Measurements from ENCODE around the gene WDR62.

Gene WDR62

GRCh38 chr19:36120092-36120983 lies 65.6 kb downstream of the WDR62 start (continued):
- no peak for TF ChIP-seq ZNF549 (tag by site-specific recombination; IDR thresholded peaks at IDR 0.05)
- TF ChIP-seq RBAK (tag by site-specific recombination; IDR thresholded peaks at IDR 0.05): no peak
- no peak for TF ChIP-seq ZNF248 (tag by site-specific recombination; IDR thresholded peaks at IDR 0.05)
- TF ChIP-seq ZNF140 (tag by site-specific recombination; IDR thresholded peaks at IDR 0.05): no peak
- no peak for TF ChIP-seq ZNF529 (tag by site-specific recombination; IDR thresholded peaks at IDR 0.05; ENCODE audit: insufficient replicate concordance)
- TF ChIP-seq, protein P1, sequence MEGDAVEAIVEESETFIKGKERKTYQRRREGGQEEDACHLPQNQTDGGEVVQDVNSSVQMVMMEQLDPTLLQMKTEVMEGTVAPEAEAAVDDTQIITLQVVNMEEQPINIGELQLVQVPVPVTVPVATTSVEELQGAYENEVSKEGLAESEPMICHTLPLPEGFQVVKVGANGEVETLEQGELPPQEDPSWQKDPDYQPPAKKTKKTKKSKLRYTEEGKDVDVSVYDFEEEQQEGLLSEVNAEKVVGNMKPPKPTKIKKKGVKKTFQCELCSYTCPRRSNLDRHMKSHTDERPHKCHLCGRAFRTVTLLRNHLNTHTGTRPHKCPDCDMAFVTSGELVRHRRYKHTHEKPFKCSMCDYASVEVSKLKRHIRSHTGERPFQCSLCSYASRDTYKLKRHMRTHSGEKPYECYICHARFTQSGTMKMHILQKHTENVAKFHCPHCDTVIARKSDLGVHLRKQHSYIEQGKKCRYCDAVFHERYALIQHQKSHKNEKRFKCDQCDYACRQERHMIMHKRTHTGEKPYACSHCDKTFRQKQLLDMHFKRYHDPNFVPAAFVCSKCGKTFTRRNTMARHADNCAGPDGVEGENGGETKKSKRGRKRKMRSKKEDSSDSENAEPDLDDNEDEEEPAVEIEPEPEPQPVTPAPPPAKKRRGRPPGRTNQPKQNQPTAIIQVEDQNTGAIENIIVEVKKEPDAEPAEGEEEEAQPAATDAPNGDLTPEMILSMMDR (tag by site-specific recombination; IDR thresholded peaks at IDR 0.05): no peak
- TF ChIP-seq SP2 (tag by site-specific recombination; IDR thresholded peaks at IDR 0.05): no peak
- TF ChIP-seq, protein P2, sequence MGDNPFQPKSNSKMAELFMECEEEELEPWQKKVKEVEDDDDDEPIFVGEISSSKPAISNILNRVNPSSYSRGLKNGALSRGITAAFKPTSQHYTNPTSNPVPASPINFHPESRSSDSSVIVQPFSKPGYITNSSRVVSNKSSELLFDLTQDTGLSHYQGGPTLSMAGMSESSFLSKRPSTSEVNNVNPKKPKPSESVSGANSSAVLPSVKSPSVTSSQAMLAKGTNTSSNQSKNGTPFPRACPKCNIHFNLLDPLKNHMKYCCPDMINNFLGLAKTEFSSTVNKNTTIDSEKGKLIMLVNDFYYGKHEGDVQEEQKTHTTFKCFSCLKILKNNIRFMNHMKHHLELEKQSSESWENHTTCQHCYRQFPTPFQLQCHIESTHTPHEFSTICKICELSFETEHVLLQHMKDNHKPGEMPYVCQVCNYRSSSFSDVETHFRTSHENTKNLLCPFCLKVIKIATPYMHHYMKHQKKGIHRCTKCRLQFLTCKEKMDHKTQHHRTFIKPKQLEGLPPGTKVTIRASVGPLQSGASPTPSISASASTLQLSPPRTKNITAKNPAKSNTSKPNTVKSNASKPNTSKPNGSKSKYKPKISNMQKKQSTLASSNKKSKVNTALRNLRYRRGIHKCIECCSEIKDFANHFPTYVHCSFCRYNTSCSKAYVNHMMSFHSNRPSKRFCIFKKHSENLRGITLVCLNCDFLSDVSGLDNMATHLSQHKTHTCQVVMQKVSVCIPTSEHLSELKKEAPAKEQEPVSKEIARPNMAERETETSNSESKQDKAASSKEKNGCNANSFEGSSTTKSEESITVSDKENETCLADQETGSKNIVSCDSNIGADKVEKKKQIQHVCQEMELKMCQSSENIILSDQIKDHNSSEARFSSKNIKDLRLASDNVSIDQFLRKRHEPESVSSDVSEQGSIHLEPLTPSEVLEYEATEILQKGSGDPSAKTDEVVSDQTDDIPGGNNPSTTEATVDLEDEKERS (tag by site-specific recombination; IDR thresholded peaks at IDR 0.05): no peak
- TF ChIP-seq, protein P3, sequence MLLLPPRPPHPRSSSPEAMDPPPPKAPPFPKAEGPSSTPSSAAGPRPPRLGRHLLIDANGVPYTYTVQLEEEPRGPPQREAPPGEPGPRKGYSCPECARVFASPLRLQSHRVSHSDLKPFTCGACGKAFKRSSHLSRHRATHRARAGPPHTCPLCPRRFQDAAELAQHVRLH (tag by site-specific recombination; IDR thresholded peaks at IDR 0.05): no peak
- TF ChIP-seq ZNF18 (tag by site-specific recombination; IDR thresholded peaks at IDR 0.05): peak; percentile 83; the same call in 1 of the 2 replicates
- TF ChIP-seq ZNF280C (tag by site-specific recombination; IDR thresholded peaks at IDR 0.05): no peak
- TF ChIP-seq ZNF621 (tag by site-specific recombination; IDR thresholded peaks at IDR 0.05): no peak
- peak; percentile 30; the same call in 1 of the 2 replicates for TF ChIP-seq ZSCAN23 (tag by site-specific recombination; IDR thresholded peaks at IDR 0.05)
- TF ChIP-seq GLIS1 (tag by site-specific recombination; IDR thresholded peaks at IDR 0.05): peak; percentile 51
- TF ChIP-seq ZNF423 (tag by site-specific recombination; IDR thresholded peaks at IDR 0.05): peak; percentile 92
- TF ChIP-seq KLF1 (tag by site-specific recombination; IDR thresholded peaks at IDR 0.05): no peak
- TF ChIP-seq ZNF324 (tag by site-specific recombination; IDR thresholded peaks at IDR 0.05): no peak
- TF ChIP-seq ELK4 (IDR thresholded peaks at IDR 0.05; ENCODE audit: borderline replicate concordance, low read depth, low read length): no peak
- TF ChIP-seq ZEB2 (tag by site-specific recombination; IDR thresholded peaks at IDR 0.05): 0 out of 2 replicates have a peak, but pooled peaks have one; percentile 44
- no peak for TF ChIP-seq BCL11A (tag by site-specific recombination; IDR thresholded peaks at IDR 0.05; ENCODE audit: low read depth)
- TF ChIP-seq SCRT1 (tag by site-specific recombination; IDR thresholded peaks at IDR 0.05; ENCODE audit: borderline replicate concordance): 0 out of 2 replicates have a peak, but pooled peaks have one; percentile 17
- TF ChIP-seq, protein P4, sequence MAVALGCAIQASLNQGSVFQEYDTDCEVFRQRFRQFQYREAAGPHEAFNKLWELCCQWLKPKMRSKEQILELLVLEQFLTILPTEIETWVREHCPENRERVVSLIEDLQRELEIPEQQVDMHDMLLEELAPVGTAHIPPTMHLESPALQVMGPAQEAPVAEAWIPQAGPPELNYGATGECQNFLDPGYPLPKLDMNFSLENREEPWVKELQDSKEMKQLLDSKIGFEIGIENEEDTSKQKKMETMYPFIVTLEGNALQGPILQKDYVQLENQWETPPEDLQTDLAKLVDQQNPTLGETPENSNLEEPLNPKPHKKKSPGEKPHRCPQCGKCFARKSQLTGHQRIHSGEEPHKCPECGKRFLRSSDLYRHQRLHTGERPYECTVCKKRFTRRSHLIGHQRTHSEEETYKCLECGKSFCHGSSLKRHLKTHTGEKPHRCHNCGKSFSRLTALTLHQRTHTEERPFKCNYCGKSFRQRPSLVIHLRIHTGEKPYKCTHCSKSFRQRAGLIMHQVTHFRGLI (tag by site-specific recombination; IDR thresholded peaks at IDR 0.05): peak; percentile 98
- no peak for TF ChIP-seq ZNF391 (tag by site-specific recombination; IDR thresholded peaks at IDR 0.05; ENCODE audit: borderline replicate concordance, low read depth)
- no peak for TF ChIP-seq ZNF433 (tag by site-specific recombination; IDR thresholded peaks at IDR 0.05; ENCODE audit: low read depth)
- TF ChIP-seq ZNF274 (IDR thresholded peaks at IDR 0.05; ENCODE audit: low read length): no peak
- no peak for TF ChIP-seq ZNF274 (tag by site-specific recombination; IDR thresholded peaks at IDR 0.05; ENCODE audit: borderline replicate concordance)

Data from HEK293 (cell line).